GM12864 (cell line): Measurements from ENCODE around the gene ANK3.

Experiments
- DNase-seq: peaks from one replicate; pipeline ENCODE4 v3.0.0-alpha.2; 2011; ENCODE audit warnings: low read depth
- H3K4me3 ChIP-seq: 2 replicates; pipeline ENCODE4 v1.5.1; 2011; ENCODE audit warnings: mild to moderate bottlenecking, low read depth, low read length, control low read depth
- TF ChIP-seq, protein P1 (sequence below): IDR thresholded peaks from 2 replicates; pipeline ENCODE4 v1.5.1; 2011; ENCODE audit warnings: low read depth, mild to moderate bottlenecking, moderate library complexity, low read length, control low read depth, inconsistent platforms; ENCODE audit errors: missing control alignments

The ANK3 gene

DNA sequence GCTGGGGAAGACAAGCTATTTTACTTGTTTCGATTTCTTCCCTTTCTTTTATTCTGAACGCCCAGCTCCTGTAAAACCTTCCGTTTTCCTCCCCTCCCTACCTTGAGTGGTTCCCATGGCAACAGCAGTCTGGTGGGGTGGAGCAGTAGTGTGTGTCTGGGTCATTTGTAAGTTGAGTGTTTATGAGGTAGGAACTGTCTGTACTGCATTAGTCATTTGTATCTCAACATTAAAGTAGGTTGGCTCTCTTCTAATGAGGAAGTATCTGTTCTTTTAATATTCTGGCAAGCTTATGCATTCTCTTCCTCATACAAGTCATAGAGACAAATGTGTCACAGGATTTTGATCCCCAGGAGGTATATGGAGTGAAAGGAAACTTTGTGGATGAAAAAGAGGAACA, 398.0 kb downstream of the ANK3 start:
- TF ChIP-seq, protein P1, sequence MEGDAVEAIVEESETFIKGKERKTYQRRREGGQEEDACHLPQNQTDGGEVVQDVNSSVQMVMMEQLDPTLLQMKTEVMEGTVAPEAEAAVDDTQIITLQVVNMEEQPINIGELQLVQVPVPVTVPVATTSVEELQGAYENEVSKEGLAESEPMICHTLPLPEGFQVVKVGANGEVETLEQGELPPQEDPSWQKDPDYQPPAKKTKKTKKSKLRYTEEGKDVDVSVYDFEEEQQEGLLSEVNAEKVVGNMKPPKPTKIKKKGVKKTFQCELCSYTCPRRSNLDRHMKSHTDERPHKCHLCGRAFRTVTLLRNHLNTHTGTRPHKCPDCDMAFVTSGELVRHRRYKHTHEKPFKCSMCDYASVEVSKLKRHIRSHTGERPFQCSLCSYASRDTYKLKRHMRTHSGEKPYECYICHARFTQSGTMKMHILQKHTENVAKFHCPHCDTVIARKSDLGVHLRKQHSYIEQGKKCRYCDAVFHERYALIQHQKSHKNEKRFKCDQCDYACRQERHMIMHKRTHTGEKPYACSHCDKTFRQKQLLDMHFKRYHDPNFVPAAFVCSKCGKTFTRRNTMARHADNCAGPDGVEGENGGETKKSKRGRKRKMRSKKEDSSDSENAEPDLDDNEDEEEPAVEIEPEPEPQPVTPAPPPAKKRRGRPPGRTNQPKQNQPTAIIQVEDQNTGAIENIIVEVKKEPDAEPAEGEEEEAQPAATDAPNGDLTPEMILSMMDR = no peak
- no peak overlapping the region for H3K4me3 ChIP-seq
- DNase-seq = no peak

DNA sequence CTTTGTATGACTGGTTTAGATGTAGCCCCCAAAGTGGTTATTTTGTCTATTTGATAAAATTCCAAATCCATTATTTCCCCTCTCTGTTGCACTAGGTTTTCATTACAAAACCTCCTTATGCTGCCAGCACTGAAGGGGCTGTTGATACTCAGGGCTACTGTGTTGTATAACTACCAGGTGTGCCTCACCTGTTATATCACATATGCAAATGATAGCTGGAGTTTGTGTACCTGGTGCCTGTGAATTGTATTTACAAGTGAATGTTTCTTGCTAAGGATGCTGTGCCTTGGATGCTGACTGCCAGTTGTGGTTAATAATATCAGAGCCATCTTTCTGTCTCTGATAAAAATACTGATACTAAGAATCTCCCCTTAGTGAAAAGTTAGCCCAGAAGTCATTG, 398.6 kb downstream of the ANK3 start:
- TF ChIP-seq, protein P1 = no peak
- DNase-seq = no peak

DNA sequence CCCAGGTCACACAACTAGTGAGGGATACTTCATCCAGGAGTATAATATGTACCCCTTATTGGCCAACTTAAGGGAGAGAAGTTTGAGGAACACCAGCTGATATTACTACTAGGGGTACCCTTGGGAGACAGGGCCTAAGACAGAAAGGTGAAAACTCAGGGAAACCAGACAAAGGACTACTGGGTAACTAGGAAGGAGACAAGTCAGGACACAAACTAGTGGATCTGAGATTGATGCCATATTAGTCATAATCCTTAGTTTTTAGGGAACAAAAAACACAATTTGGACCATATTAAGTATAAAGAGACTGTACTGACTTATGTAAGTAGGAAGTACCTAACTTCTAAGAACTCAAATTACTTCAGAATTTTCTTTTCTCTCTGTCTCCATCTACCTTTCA, 404.0 kb downstream of the ANK3 start:
- H3K4me3 ChIP-seq = no peak overlapping the region
- TF ChIP-seq, protein P1 = no peak

More for the DNA sequence above, 398.6 kb downstream of the ANK3 start:
- H3K4me3 ChIP-seq = no peak overlapping the region

DNA sequence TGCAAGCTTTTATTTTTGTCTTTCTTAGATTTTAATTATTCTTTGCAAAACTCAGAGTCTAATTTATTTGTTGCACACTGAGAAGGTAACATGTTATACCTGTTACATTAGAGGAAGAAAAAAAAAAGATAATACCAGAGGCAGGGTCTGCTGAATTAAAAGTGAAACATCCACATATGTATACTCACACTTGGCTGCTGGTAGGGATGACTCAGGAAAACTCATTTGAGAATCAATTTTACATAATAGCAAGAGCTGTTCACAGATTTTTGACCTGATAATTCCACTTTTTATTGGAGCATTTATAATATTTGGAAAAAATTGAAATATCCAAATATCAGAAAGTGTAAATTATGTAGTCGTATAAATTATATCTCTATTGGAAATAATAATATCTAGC, 405.3 kb downstream of the ANK3 start:
- TF ChIP-seq, protein P1 = no peak
- H3K4me3 ChIP-seq = no peak overlapping the region
- DNase-seq = no peak

More for the DNA sequence above, 404.0 kb downstream of the ANK3 start:
- DNase-seq = no peak

DNA sequence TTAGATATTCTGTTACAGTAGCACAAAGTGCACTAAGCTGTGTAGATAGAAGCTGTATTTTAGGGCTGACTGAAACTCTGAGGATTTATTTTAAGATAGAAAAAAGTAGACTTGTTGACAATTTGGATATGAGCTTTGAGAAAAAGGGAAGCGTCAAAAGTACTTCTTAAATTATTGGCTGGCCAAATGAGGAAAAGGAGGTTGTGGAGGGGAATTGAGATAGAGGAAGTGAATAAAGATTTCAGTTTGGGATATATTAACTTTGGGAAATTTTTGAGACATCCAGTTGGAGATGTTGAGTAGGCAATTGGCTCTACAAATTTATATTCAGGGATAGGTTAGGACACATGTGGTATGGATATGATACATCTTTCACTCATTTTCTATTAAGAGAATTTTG, 409.3 kb downstream of the ANK3 start:
- no peak overlapping the region for H3K4me3 ChIP-seq
- TF ChIP-seq, protein P1 = no peak
- DNase-seq = no peak

DNA sequence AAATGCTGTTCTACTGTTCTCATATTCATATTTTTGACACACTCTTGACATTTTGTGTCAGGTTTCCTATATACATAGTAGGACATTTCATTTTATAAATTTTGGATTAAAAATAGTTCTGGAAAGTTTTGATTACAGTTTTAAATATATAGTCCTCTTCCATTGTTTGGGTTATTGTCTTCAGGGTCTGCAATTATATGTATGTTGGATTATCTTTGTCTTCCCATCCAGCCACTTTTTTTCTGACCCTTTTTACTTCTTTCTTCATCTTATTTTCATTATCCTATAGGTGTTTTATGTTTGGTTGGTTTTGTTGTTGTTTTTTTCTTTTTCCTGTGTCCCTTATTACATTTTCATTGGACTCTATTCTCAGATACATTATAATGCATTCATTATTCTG, 412.2 kb downstream of the ANK3 start:
- H3K4me3 ChIP-seq = no peak overlapping the region
- TF ChIP-seq, protein P1 = no peak
- no peak for DNase-seq

DNA sequence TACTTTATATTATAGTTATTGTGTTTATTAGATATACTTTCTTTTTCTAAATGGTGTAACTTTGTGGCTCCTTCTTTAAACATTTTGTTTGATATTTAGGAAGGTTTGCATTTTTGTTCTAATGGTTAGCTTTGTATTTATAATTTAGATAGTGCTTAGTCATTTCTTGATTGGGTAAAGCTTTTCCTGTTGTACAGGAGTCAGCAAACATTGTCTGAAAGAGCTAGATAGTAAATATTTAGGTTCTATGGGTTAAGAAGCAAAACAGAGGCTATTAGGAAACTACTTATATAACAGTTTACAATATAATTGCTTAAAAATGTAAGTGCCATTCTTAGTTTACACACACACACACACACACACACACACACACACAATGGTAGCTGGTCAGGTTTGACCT, 412.8 kb downstream of the ANK3 start:
- DNase-seq = no peak
- H3K4me3 ChIP-seq = no peak overlapping the region
- TF ChIP-seq, protein P1 = no peak
